Liver (tissue), 3 donors: ENCODE results near the gene KLKB1.

ENCODE experiments used
- CTCF ChIP-seq: fragments of 150-350 bp; IDR thresholded peaks from 2 replicates; pipeline ENCODE4 v1.5.1; 2017; ENCODE audit warnings: improper control_type of control experiment, low read depth, low read length; ENCODE audit not compliant: missing input control
- EGR1 ChIP-seq, 2 donors: IDR thresholded peaks; 2 replicates each; pipeline ENCODE4 v1.6.1; 2016 to 2018; ENCODE audit warnings: antibody characterized with exemption in 2 of 2, low read depth in 2 of 2
- FOXA2 ChIP-seq: IDR thresholded peaks from 2 replicates; pipeline ENCODE4 v1.6.1; 2016; ENCODE audit warnings: antibody characterized with exemption
- GABPA ChIP-seq, 2 donors: IDR thresholded peaks in 1 of 2; conservative IDR thresholded peaks in 1 of 2; 2 replicates each; pipeline ENCODE4 v1.6.1; 2016; ENCODE audit warnings: antibody characterized with exemption in 2 of 2, mild to moderate bottlenecking in 1 of 2, moderate library complexity in 1 of 2
- HNF4A ChIP-seq, 2 donors: conservative IDR thresholded peaks; 2 replicates each; pipeline ENCODE4 v1.6.1; 2016; ENCODE audit warnings: antibody characterized with exemption in 2 of 2, mild to moderate bottlenecking in 2 of 2
- HNF4G ChIP-seq: IDR thresholded peaks from 2 replicates; pipeline ENCODE4 v1.6.1; 2016; ENCODE audit warnings: antibody characterized with exemption
- MAX ChIP-seq: IDR thresholded peaks from 2 replicates; pipeline ENCODE4 v1.6.1; 2016; ENCODE audit warnings: antibody characterized with exemption
- RAD21 ChIP-seq, 2 donors: IDR thresholded peaks; 2 replicates each; pipeline ENCODE4 v1.6.1; 2016; ENCODE audit warnings: antibody characterized with exemption in 2 of 2, mild to moderate bottlenecking in 2 of 2
- SP1 ChIP-seq: IDR thresholded peaks from 2 replicates; pipeline ENCODE4 v1.6.1; 2018; ENCODE audit warnings: antibody characterized with exemption, mild to moderate bottlenecking
- TAF1 ChIP-seq: conservative IDR thresholded peaks from 2 replicates; pipeline ENCODE4 v1.6.1; 2016; ENCODE audit warnings: antibody characterized with exemption, mild to moderate bottlenecking
- YY1 ChIP-seq: IDR thresholded peaks from 2 replicates; pipeline ENCODE4 v1.6.1; 2016; ENCODE audit warnings: antibody characterized with exemption, mild to moderate bottlenecking
- ZBTB33 ChIP-seq: IDR thresholded peaks from 2 replicates; pipeline ENCODE4 v1.6.1; 2016; ENCODE audit warnings: antibody characterized with exemption
- donor health status: healthy.
- donor health status: healthy.

- TF ChIP-seq CTCF (no peak), EGR1 (IDR thresholded peaks at IDR 0.05; ENCODE audit: low read depth in 2 of 2) (no peak), RAD21 (IDR thresholded peaks at IDR 0.05) (no peak), MAX (no peak), GABPA (IDR thresholded peaks at IDR 0.05 in 1 of 2, conservative IDR thresholded peaks at IDR 0.05 in 1 of 2) (no peak), FOXA2 (no peak), ZBTB33 (no peak), YY1 (no peak), HNF4G (no peak), SP1 (no peak), HNF4A (conservative IDR thresholded peaks at IDR 0.05) (no peak), TAF1 (no peak)
These were observed 13.7 kb downstream of the KLKB1 start for GRCh38 chr4:186240848-186241491.
